Effector CD4-positive, alpha-beta T cell (primary cell): Measurements from ENCODE around the gene BOD1L1.

Source experiments
- DNase-seq: peaks from one replicate; pipeline ENCODE4 v3.0.0-alpha.2; 2020

The BOD1L1 gene

DNA sequence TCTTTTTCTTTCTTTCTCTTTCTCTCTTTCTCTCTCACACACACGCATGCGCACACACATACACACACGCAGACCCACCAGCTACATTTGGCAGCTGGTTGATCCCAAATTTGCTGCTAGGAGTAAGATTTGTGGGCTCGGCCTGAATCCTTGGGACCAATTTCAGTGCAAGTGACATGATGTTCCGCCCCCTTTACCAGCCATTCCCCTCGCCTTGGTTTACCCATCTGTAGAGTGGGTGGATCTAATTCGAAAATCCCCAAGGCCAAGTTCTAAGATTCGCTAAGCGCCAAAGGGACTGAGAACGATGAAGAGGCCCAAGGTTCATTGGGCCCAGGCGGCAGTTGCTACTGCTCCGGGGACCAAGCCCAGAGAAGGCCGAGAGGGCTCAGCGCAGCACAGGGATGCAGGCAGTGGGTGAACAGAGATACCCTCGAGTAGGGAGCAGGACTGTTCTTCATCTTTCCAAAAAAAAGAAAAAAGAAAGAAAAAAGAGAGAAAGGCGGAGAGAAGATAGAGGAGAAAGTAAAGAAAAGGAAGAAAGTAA is 89.0 kb downstream of the BOD1L1 start:
- no peak for DNase-seq

- no peak for DNase-seq
Measured at GRCh38 chr4:13537832-13538177, 89.7 kb downstream of the BOD1L1 start.

DNA sequence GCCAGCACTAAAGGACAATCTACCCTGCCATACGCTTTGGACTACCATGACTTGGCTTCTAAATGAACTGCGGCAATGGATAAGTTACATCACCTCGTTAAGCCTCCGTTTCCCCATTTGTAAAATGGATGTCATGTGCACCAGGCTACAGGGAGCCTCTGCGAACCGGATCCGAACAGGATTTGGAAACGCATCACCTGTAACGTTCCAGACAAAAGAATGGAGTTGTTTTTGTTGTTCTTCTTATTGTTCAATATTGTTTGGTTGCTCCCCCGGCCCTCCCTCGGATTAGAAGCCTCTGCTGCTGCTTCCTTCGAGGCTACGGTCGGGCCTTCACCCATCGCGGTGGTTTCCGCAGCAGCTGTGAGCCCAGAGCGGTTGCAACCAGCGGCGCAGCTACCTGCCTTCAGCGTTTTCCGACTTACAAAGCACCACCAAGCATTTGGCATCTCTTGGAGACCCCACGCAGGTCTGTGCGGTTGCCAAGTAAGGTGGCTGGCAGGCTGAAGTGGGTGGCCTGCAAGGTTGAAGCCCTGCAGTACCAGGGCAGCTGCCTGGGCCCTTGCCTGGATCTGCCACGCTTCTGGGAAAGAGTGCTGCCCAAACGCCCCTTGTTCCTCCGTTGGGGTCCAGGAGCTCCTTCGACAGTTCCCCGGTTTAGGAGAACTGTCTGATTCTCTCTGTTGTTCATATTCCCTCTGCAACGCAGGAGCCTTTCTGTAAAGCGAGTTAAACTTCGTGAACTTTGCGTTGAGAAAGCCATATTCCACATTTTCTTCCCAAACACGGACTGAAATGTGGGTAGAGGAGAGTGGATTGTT is 90.3 kb downstream of the BOD1L1 start:
- no peak for DNase-seq

DNA sequence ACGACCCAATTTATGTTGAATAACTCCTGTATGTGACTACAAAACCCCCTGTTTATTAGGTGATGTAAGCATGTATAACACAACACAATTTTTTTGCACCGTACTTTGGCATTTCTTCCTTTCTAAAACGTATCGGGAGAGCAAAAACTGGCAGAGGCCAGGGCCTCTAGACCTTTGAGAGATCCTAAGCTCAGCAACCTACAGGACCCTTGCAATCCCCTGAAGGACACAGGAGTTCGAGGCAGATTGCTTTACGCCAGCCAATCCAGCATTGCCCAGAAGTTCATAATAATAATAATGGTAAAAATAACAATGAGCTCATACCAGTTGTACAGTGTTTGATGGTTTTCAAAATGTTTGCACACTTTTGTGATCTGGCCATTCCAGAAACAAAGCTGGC is 90.9 kb downstream of the BOD1L1 start:
- DNase-seq: no peak

GRCh38 chr4:13535708-13536361 is 91.7 kb downstream of the BOD1L1 start:
- no peak for DNase-seq

DNA sequence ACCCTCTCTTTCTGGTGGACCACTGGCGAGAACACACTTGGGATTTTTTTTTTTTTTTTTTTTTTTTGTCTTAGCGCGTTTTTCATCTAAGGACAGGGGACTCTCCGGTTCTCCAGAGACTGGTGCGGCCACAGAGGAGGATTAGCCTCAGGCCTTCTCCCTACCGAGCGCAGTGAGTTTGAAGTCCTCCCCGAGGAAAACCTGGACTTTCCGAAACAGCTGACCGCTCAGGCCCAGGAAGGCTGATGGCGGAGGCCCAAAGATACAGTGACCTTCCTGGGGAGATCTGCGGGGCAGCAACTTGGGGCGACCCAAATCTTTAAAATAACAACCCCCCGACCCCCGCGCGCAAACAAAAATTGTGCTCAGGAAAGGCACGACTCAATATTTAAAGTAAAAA is 92.4 kb downstream of the BOD1L1 start:
- DNase-seq: no peak

DNA sequence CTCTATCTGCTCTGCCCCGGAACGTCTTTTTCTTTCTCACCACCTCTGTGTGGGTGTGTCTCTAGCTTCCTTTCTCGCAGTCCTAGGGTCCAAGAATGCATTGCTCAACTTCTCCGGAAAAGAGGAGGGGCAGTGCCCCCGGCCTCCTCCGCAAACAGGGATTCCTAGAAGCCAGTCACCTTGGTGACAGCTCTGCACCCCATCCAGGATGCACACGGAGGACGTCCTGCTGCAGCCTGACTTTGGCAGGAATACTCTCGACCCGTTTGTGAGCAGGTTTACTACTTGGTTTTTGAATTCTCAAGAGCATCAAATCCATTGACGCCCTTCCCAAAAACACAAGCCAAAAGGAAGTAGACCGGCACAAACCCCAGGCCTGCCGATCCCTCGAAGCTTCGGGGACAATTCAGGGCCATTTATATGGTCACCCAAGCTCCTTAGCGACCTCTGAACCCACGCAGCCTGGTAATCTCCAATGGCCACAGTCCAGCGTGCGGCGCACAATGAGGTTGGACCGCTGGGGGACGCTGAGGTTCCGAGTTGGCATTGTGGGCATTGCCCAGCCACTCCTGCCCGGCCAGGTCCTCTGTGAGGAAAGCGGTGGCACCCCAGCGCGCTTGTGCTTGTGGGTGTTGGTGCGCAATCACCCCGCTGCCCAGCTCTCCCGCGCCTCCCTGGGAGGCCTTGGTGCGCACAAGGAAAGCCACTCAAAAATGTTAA is 93.0 kb downstream of the BOD1L1 start:
- no peak for DNase-seq

DNA sequence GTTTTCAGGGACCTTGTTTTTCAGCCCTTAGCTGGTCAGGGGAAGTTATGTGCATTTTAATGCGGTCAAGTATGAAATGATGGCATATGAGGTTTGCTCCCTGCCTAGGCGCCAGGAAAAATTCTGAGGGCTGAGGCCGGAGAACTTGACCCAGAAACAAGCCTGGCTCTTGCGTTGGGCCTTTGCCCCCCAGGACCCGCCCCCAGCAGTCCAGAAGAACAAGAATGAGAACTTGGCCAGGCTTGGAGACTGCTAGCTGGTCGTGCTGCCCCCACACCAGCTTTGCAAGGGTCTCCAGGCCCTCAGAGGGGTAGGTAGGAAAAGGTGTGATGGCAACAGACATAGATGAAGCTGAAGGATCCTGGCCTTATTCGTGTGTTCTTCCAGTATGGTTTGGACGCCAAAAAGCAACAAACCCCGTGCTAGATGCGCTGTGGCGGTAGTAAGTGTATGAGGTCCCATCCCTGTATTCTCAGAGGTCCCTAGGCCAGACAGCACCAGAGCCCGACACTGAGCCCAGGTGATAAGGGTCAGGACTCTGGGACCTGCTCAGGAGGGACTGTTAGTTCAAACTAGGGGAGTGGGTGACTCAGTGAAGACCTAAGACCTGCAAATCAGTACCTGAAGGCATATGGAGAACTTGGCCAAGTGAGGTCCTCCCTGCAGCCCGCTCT is 93.7 kb downstream of the BOD1L1 start:
- no peak for DNase-seq

GRCh38 chr4:13531625-13531998 is 95.9 kb downstream of the BOD1L1 start:
- no peak for DNase-seq

- no peak for DNase-seq
Measured at GRCh38 chr4:13530823-13531624, 96.5 kb downstream of the BOD1L1 start.

GRCh38 chr4:13529128-13529919 is 98.2 kb downstream of the BOD1L1 start:
- no peak for DNase-seq

- no peak for DNase-seq
Measured at GRCh38 chr4:13528821-13529127, 98.8 kb downstream of the BOD1L1 start.

DNA sequence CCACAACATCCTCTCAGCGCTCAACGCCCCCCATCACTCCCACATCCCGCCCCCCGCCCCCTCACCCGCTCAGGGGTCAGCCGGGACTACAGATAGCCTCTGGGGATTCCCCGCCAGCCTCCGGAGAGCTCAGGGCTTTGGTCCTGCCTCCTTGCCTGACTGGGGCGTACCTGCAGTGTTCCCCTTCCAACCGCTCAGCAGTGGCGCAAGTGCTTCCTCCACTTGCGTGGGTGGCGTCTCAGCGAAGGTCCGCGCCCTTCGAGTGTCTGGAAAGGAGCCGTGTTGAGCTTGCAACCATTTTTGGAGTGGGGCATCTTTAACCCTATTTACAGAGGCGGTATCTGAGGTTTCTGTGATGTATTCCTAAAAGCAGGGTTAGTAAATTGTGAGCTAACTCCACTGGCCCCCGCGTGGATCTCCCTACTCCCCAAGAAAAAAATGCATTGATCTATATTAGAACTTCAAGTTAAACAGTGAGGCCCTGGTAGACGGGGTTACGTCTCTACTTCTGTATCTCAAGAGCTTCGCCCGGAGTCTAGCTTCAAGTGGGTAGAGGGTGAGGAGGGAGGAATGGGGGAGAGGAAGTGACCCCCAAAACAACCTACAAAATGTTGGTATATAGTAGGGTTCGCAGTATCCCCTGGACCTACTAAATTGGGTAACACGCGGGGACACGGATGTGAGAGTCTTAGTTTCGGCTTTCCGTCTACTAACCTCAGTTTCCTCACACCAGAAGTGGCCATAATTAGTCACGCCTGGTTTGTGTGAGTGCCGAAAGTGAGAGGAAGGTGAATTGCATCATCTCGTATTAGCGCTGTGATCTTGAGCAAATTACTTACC is 99.3 kb downstream of the BOD1L1 start:
- DNase-seq: no peak

- no peak for DNase-seq
Measured at GRCh38 chr4:13527192-13527980, 100.1 kb downstream of the BOD1L1 start.

DNA sequence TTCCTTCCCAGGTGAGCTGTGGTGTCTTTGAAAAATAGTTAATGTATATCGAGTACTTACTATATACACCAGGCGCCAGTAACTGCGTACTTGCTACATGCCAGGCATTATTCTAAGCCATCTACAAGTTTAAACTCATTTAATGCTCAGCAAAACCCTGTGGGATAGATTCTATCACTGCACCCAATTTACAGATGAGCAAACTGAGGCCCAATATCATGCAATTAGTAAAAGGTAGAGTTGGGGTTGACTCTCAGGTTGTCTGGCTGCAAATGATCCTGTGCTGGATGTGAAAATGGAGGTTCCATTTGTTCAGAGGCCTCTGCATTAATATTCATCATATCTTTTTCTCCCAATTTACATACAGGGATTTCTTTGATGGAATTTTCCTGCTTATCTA is 100.9 kb downstream of the BOD1L1 start:
- DNase-seq: no peak

DNA sequence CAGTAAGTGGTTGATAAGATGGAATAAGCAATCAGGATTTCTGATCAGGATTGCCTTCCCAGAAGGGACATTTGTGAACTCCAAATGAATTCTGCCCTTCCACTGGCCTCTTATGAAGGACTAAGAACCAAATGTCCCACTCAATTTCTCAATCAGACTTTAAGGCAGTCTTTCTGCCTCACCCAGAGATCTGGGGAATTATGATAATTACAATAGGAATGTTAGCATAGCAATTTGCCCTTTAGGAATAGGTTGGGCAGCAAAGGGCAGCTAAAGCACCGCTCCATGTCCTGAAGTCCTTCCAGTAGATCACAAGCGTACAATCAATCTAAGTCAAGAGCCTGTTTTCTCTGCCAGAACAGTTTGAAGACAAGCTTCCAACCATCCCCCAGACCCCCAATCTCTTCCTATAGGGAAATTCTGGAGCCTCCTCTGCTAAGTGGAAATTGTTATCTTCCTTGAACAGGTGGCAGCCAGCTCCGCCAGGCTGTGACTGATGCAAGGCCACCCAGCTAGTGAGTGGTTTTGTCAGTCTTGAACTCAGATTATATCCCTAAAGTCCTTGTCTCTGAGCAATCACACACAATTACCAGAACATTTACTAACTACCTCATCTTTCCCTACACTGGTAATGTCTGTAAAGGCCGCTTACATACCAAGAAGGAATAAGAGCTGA is 101.8 kb downstream of the BOD1L1 start:
- no peak for DNase-seq

- no peak for DNase-seq
Measured at GRCh38 chr4:13524504-13525243, 102.9 kb downstream of the BOD1L1 start.
